ENCODE results near the gene CLEC17A. TPM values are rescaled to one million over a fixed set of nuclear protein-coding genes. Genes with fewer than 3 reads are reported as not detected.
"Not testable (repeated sequence)": the region's sequence is repeated elsewhere in the genome, so short reads cannot be mapped to it uniquely, and the experiment has no call there.

CLEC17A gene
- total RNA-seq, 6 experiments from 2014 or later = not detected

GRCh38 chr19:14595558-14595957, 12.7 kb downstream of the CLEC17A start:
- TF ChIP-seq CTCF (IDR thresholded peaks at IDR 0.05) = no peak
- no peak for TF ChIP-seq POLR2A (IDR thresholded peaks at IDR 0.05)
- no peaks in the 10 kb centered on the region for H3K4me1 ChIP-seq
- no peak overlapping the region for H3K4me3 ChIP-seq
- intact Hi-C loops (cut with DNase I) = no loop called here
- no peak for ATAC-seq
- WGBS (ENCODE audit: insufficient coverage, low coverage, low lambda C conversion rate, missing lambda C conversion rate) = 67% methylated on average over 3 of the region's 3 CpGs
- H3K36me3 ChIP-seq = no peaks in the 10 kb centered on the region
- no peaks in the 10 kb centered on the region for H3K9me3 ChIP-seq
- no peaks in the 10 kb centered on the region for H3K27me3 ChIP-seq
- H3K27ac ChIP-seq = no peak overlapping the region
- DNase-seq = no peak

DNA sequence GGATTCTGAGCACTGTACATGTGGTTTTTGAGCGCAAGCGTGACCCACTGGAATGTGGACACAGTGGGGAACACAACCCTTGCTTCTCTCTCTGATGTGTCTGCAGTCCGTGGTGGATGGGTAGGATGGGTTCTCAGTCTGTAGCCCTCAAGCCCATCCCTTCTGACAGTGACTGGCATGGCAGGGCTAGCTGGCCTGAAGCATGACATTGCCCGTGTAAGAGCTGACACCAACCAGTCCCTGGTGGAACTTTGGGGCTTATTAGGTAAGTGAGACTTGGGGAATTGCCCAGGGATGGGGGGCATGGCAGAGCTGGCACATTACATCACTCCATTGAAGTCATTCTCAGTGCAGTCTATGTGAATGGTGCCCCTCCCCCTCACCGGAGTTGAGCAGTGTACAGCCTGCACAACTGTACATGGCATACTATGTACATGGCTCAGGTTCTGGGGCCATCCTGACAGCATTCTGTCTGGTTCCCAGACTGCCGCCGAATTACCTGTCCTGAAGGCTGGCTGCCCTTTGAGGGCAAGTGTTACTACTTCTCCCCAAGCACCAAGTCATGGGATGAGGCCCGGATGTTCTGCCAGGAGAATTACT, 16.8 kb downstream of the CLEC17A start:
- no peaks in the 10 kb centered on the region for H3K4me1 ChIP-seq
- intact Hi-C loops (cut with DNase I) = no loop called here
- TF ChIP-seq CTCF (IDR thresholded peaks at IDR 0.05) (no peak), POLR2A (IDR thresholded peaks at IDR 0.05) (no peak)
- H3K9me3 ChIP-seq = no peaks in the 10 kb centered on the region
- no peaks in the 10 kb centered on the region for H3K27me3 ChIP-seq
- WGBS (ENCODE audit: insufficient coverage, low coverage, low lambda C conversion rate, missing lambda C conversion rate) = 66% methylated on average over 4 of the region's 8 CpGs
- no peak for ATAC-seq
- DNase-seq = no peak
- no peak overlapping the region for H3K27ac ChIP-seq
- H3K4me3 ChIP-seq = no peak overlapping the region
- H3K36me3 ChIP-seq = no peaks in the 10 kb centered on the region

GRCh38 chr19:14603990-14604387, 21.1 kb downstream of the CLEC17A start:
- TF ChIP-seq CTCF (IDR thresholded peaks at IDR 0.05) (no peak), POLR2A (IDR thresholded peaks at IDR 0.05) (no peak)
- WGBS (ENCODE audit: insufficient coverage, low coverage, low lambda C conversion rate, missing lambda C conversion rate) = 57% methylated on average over 2 of the region's 2 CpGs
- Histone ChIP-seq H3K27me3 (no peaks in the 10 kb centered on the region), H3K4me1 (no peaks in the 10 kb centered on the region), H3K36me3 (no peaks in the 10 kb centered on the region), H3K9me3 (no peaks in the 10 kb centered on the region), H3K27ac (no peak overlapping the region), H3K4me3 (no peak overlapping the region)
- intact Hi-C loops (cut with DNase I) = no loop called here
- no peak for ATAC-seq
- DNase-seq = no peak

GRCh38 chr19:14606627-14607026, 23.7 kb downstream of the CLEC17A start:
- Histone ChIP-seq H3K9me3 (no peaks in the 10 kb centered on the region), H3K4me1 (no peaks in the 10 kb centered on the region), H3K27ac (no peak overlapping the region), H3K4me3 (no peak overlapping the region), H3K36me3 (no peaks in the 10 kb centered on the region), H3K27me3 (no peaks in the 10 kb centered on the region)
- intact Hi-C loops (cut with DNase I) = no loop called here
- TF ChIP-seq CTCF (IDR thresholded peaks at IDR 0.05) (no peak), POLR2A (IDR thresholded peaks at IDR 0.05) (no peak)
- WGBS (ENCODE audit: insufficient coverage, low coverage, low lambda C conversion rate, missing lambda C conversion rate) = 65% methylated on average over 7 of the region's 9 CpGs
- DNase-seq = no peak
- ATAC-seq = no peak

GRCh38 chr19:14611051-14611450, 28.2 kb downstream of the CLEC17A start:
- H3K27me3 ChIP-seq = no peaks in the 10 kb centered on the region
- no peaks in the 10 kb centered on the region for H3K36me3 ChIP-seq
- no peaks in the 10 kb centered on the region for H3K9me3 ChIP-seq
- intact Hi-C loops (cut with DNase I) = no loop called here
- no peak for TF ChIP-seq CTCF (IDR thresholded peaks at IDR 0.05)
- TF ChIP-seq POLR2A (IDR thresholded peaks at IDR 0.05) = no peak
- DNase-seq = no peak
- no peak for ATAC-seq
- H3K4me3 ChIP-seq = no peak overlapping the region
- WGBS (ENCODE audit: insufficient coverage, low coverage, low lambda C conversion rate, missing lambda C conversion rate) = 59% methylated on average over 4 of the region's 4 CpGs
- H3K27ac ChIP-seq = no peak overlapping the region
- no peaks in the 10 kb centered on the region for H3K4me1 ChIP-seq

DNA sequence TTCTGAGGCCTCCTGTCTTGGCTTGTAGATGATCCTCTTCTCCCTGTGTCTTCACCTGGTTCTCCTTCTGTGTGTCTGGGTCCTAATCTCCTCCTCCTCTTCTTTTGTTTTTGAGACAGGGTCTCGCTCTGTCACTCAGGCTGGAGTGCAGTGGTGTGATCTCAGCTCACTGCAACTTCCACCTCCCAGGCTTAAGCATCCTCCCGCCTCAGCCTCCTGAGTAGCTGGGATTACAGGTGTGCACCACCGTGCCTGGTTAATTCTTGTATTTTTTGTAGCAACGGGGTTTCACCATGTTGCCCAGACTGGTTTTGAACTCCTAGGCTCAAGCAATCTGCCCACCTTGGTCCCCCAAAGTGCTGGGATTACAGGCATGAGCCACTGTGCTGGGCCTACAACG, 29.4 kb downstream of the CLEC17A start:
- intact Hi-C loops (cut with DNase I); ATAC-seq; H3K27ac ChIP-seq; DNase-seq; H3K4me3 ChIP-seq; H3K9me3 ChIP-seq; H3K4me1 ChIP-seq; H3K27me3 ChIP-seq; H3K36me3 ChIP-seq: not testable (repeated sequence)
- WGBS (ENCODE audit: insufficient coverage, low coverage, low lambda C conversion rate, missing lambda C conversion rate) = 62% methylated on average over 5 of the region's 5 CpGs
